Activated T-cell treated with anti-CD3 and anti-CD28 coated beads, Interleukin-2, amount 50 U/mL, for 4 hours (primary cell): ENCODE data around the gene DDHD1. TPM values are rescaled to one million over a fixed set of nuclear protein-coding genes. Genes with fewer than 3 reads are reported as not detected.

ENCODE experiments used
- ATAC-seq, 2 donors: fragments of 200-7000 bp; cut with Tn5 transposase; one replicate each; pipeline ENCODE4 v1.10.0; 2021
- DNase-seq: peaks from one replicate; pipeline ENCODE4 v3.0.0-alpha.2; 2020
- H3K27me3 Mint-ChIP-seq: one replicate; pipeline ENCODE4 v1.8.0; 2021; ENCODE audit warnings: low read depth, mixed read lengths
- H3K36me3 Mint-ChIP-seq: one replicate; pipeline ENCODE4 v1.8.0; 2022; ENCODE audit warnings: mixed read lengths; ENCODE audit not compliant: insufficient read depth
- H3K4me1 Mint-ChIP-seq: one replicate; pipeline ENCODE4 v1.8.0; 2021; ENCODE audit warnings: low read depth, mixed read lengths
- H3K4me3 Mint-ChIP-seq: one replicate; pipeline ENCODE4 v1.8.0; 2021; ENCODE audit warnings: mild to moderate bottlenecking, moderate library complexity, mixed read lengths
- H3K9me3 Mint-ChIP-seq: one replicate; pipeline ENCODE4 v1.8.0; 2021; ENCODE audit warnings: mixed read lengths
- total RNA-seq, 3 donors: library from RNA; stranded (reverse); gene quantifications; one replicate each; pipeline ENCODE4 v1.2.1, GENCODE V29; 2021

Gene DDHD1
- total RNA-seq, 3 donors from 2014 or later: 35.7 to 36.8 (median 36.5) TPM

DNA sequence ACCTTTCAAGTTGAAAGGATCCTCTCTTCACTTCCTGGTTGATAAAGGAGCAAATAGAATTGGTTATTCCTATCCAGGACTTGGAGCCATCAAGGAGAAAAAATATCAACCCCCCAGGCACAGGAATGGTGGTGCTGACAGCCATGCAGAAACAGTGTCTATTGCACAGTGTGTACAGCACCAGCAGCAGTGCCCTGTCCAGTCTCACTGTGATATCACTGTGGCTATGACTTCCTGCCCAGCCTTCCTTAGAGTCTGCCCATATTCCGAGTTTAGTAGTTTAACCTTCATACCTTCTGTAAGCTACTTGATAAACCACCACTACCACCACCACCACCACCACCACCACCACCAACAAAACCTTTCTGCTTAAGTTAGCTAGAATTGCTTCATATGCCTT, 157.1 kb downstream of the DDHD1 start:
- no peaks in the 10 kb centered on the region for H3K9me3 Mint-ChIP-seq
- H3K36me3 Mint-ChIP-seq: no peaks in the 10 kb centered on the region
- no peak for ATAC-seq
- no peaks in the 10 kb centered on the region for H3K4me1 Mint-ChIP-seq
- H3K27me3 Mint-ChIP-seq: peaks cover 10% of the 10 kb centered on the region
- H3K4me3 Mint-ChIP-seq: no peak overlapping the region
- no peak for DNase-seq

DNA sequence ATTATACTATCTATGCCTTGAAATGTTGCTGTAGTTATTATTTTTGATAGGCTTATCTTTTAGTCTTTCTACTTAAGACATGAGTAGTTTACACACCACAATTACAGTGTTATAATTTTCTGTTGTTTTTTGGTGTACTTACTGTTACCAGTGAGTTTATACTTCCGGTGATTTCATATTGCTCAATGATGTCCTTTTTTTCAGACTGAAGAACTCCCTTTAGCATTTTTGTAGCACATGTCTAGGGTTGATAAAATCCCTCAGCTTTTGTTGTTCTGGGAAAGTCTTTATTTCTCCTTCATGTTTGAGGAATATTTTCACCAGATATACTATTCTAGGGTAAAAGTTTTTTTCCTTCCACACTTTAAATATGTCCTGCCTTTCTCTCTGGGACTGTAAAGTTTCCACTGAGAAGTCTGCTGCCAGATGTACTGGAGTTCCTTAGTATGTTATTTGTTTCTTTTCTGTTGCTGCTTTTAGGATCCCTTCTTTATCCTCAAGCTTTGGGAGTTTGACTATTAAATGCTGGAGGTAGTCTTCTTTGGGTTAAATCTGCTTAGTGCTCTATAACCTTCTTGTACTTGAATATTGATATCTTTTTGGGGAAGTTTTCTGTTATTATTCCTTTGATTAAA, 160.8 kb downstream of the DDHD1 start:
- Mint-ChIP-seq H3K9me3 (no peaks in the 10 kb centered on the region), H3K4me3 (no peak overlapping the region), H3K36me3 (no peaks in the 10 kb centered on the region), H3K27me3 (peaks cover 3% of the 10 kb centered on the region), H3K4me1 (no peaks in the 10 kb centered on the region)
- no peak for DNase-seq
- no peak for ATAC-seq

DNA sequence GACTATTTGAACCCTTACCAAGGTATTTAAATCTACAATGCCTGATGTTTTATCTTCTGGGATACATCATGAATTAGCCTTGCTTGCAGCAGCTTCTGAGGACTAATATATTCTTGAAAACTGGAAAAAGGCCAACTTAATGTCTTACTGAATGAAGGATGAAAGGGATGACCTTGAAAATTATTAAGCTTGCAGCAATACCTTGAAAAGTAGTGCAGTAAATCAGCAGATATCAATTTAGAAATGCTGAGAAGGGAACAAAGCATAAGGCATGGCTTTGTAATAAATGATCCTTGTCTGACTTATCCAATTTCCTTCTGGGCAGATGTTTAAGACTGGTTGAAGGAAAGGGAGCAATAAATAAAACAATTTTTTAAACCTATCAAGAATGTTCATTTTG, 165.0 kb downstream of the DDHD1 start:
- H3K4me1 Mint-ChIP-seq: no peaks in the 10 kb centered on the region
- H3K27me3 Mint-ChIP-seq: no peaks in the 10 kb centered on the region

GRCh38 chr14:52987514-52987913, 165.6 kb downstream of the DDHD1 start:
- Mint-ChIP-seq H3K9me3 (no peaks in the 10 kb centered on the region), H3K27me3 (no peaks in the 10 kb centered on the region), H3K4me1 (no peaks in the 10 kb centered on the region), H3K4me3 (no peak overlapping the region), H3K36me3 (no peaks in the 10 kb centered on the region)
- no peak for ATAC-seq
- no peak for DNase-seq

More for the DNA sequence above, 165.0 kb downstream of the DDHD1 start:
- DNase-seq (no peak), ATAC-seq (no peak)
- Mint-ChIP-seq H3K9me3 (no peaks in the 10 kb centered on the region), H3K36me3 (no peaks in the 10 kb centered on the region), H3K4me3 (no peak overlapping the region)

- Mint-ChIP-seq H3K4me3 (no peak overlapping the region), H3K36me3 (no peaks in the 10 kb centered on the region), H3K27me3 (no peaks in the 10 kb centered on the region), H3K9me3 (no peaks in the 10 kb centered on the region), H3K4me1 (no peaks in the 10 kb centered on the region)
- ATAC-seq (peak in 1 of 2 donors; percentile 46), DNase-seq (no peak)
Measured at GRCh38 chr14:52987042-52987441, 166.1 kb downstream of the DDHD1 start.

Other genes with a start within 250 kb of the DDHD1 start
- 1 to 10 TPM in 2 of 3 donors, under 1 TPM in 1; 0.94 to 1.9 (median 1.6) TPM for gene FERMT2, start 202.3 kb downstream of the DDHD1 start, total RNA-seq